GM12878 (cell line): Measurements from ENCODE around the gene PCDHB14. TPM values are rescaled to one million over a fixed set of nuclear protein-coding genes. Genes with fewer than 3 reads are reported as not detected.
"Not testable (repeated sequence)": the region's sequence is repeated elsewhere in the genome, so short reads cannot be mapped to it uniquely, and the experiment has no call there.

Experiments used
- ATAC-seq: fragments of 200-7000 bp; cut with Tn5 transposase; 3 replicates; pipeline ENCODE4 v1.9.1; 2020; ENCODE audit warnings: mild to moderate bottlenecking, moderate library complexity
- BruUV-seq: library from RNA; stranded (reverse); fragments of 400-500 nt; replicated peaks from 2 replicates; lab custom pipeline; 2021; lab: Mats Ljungman, UMichigan
- CTCF ChIA-PET: fragments of 300-600 bp; sonication (Branson Sonifier 250); formaldehyde crosslinking; extraction: SDS; loops from one replicate; lab custom pipeline; 2021; ENCODE audit warnings: inconsistent platforms; lab: Yijun Ruan, JAX
- POLR2A ChIA-PET: fragments of 350-600 bp; formaldehyde crosslinking; extraction: SDS; loops from one replicate; lab custom pipeline; 2021; ENCODE audit warnings: inconsistent platforms; lab: Charles Lee
- RAD21 ChIA-PET: fragments of 300-600 bp; sonication (Branson Sonifier 250); formaldehyde crosslinking; loops from one replicate; lab custom pipeline; 2023; ENCODE audit warnings: antibody characterized with exemption; ENCODE audit not compliant: unreplicated experiment; lab: Charles Lee
- SMC1A ChIA-PET: fragments of 300-600 bp; sonication (Branson Sonifier 250); formaldehyde crosslinking; loops from one replicate; lab custom pipeline; 2023; ENCODE audit not compliant: unreplicated experiment, uncharacterized antibody; lab: Charles Lee
- DNase-seq: peaks from one replicate; pipeline ENCODE4 v3.0.0-alpha.2; 2011; ENCODE audit warnings: low read depth, low spot score
- FAIRE-seq: peaks from 3 replicates; lab custom pipeline; 2011; peaks lifted over from hg19 to GRCh38; lab: Jason Lieb, UNC
- H2AFZ ChIP-seq: 2 replicates; pipeline ENCODE4 v1.6.0; 2011; ENCODE audit warnings: low read depth, low read length, control low read depth; ENCODE audit not compliant: control insufficient read depth
- H3K27ac ChIP-seq: 2 replicates; pipeline ENCODE4 v1.5.1; 2011; ENCODE audit warnings: control low read depth; ENCODE audit not compliant: control insufficient read depth, insufficient read depth
- H3K27me3 ChIP-seq, 2 experiments: replicated peaks in 1 of 2; 2 replicates each; pipeline versions ENCODE4 v1.6.0 to v1.6.1; 2011; ENCODE audit warnings: low read length in 1 of 2; ENCODE audit not compliant: control insufficient read depth in 2 of 2, insufficient read depth in 2 of 2
- H3K36me3 ChIP-seq, 2 experiments: 2 replicates each; pipeline ENCODE4 v1.5.1; 2011; ENCODE audit warnings: low read length in 1 of 2; ENCODE audit not compliant: control insufficient read depth in 2 of 2, insufficient read depth in 2 of 2
- H3K4me1 ChIP-seq: 2 replicates; pipeline ENCODE4 v1.6.1; 2011; ENCODE audit warnings: mild to moderate bottlenecking, low read length, moderate library complexity, mixed read lengths; ENCODE audit not compliant: control insufficient read depth, insufficient read depth
- H3K4me2 ChIP-seq: 2 replicates; pipeline ENCODE4 v1.6.0; 2011; ENCODE audit warnings: control low read depth; ENCODE audit not compliant: control insufficient read depth, insufficient read depth
- H3K4me3 ChIP-seq: fragments of 200-600 bp; sonication (generic); 2 replicates; pipeline ENCODE4 v1.5.1; 2016
- H3K79me2 ChIP-seq: 2 replicates; pipeline ENCODE4 v1.6.0; 2011; ENCODE audit warnings: low read length; ENCODE audit not compliant: control insufficient read depth, insufficient read depth
- H3K9ac ChIP-seq: 2 replicates; pipeline ENCODE4 v1.8.0; 2011; ENCODE audit warnings: low read length, control low read depth, mixed read lengths; ENCODE audit not compliant: control insufficient read depth, insufficient read depth
- H3K9me3 ChIP-seq: replicated peaks from 3 replicates; pipeline ENCODE4 v1.5.1; 2011; ENCODE audit warnings: mild to moderate bottlenecking, low read length; ENCODE audit not compliant: control insufficient read depth, insufficient read depth
- H4K20me1 ChIP-seq: 2 replicates; pipeline ENCODE4 v1.6.0; 2011; ENCODE audit not compliant: control insufficient read depth, insufficient read depth
- KDM1A ChIP-seq: fragments of 200-600 bp; sonication (generic); IDR thresholded peaks from 2 replicates; pipeline ENCODE4 v1.6.1; 2016; ENCODE audit warnings: borderline replicate concordance
- MLLT1 ChIP-seq: fragments of 450-650 bp; IDR thresholded peaks from 2 replicates; pipeline ENCODE4 v1.6.1; 2016; ENCODE audit warnings: mild to moderate bottlenecking
- STAT3 ChIP-seq: IDR thresholded peaks from 2 replicates; pipeline ENCODE4 v1.6.1; 2011; ENCODE audit warnings: low read depth, low read length, improper control_type of control experiment
- ZBTB33 ChIP-seq: fragments of 450-650 bp; IDR thresholded peaks from 2 replicates; pipeline ENCODE4 v1.6.1; 2017; ENCODE audit warnings: mild to moderate bottlenecking
- WGBS: methylation state at CpG from one replicate; pipeline ENCODE4 v1.1.6; 2016; ENCODE audit warnings: low lambda C conversion rate; ENCODE audit not compliant: insufficient replicate concordance, insufficient coverage; ENCODE audit errors: missing lambda C conversion rate; 5-methylcytosine and 5-hydroxymethylcytosine counted together
- in situ Hi-C: fragments of 300-500 bp; cut with MboI; formaldehyde crosslinking; loops from 9 replicates; pipeline ENCODE4 v1.14.3; 2018; ENCODE audit warnings: mixed read lengths
- intact Hi-C: fragments of 100-400 bp; cut with micrococcal nuclease; formaldehyde crosslinking; loops from one replicate; pipeline ENCODE4 v1.14.2; 2022; ENCODE audit not compliant: unreplicated experiment
- polyA plus RNA-seq, 11 experiments: library from polyadenylated mRNA; depleted of rRNA in 4 of 11; unstranded in 6 of 11; stranded (reverse) in 5 of 11; fragments of >200 nt; fragmentation: Nextera tagmentation in 4 of 11; fragmentation: Illumina TruSeq in 1 of 11; extraction: Ambion mirVana in 4 of 11; extraction: Trizol in 1 of 11; gene quantifications; 1 replicate in 1 of 11; 2 replicates in 10 of 11; pipeline versions ENCODE4 v1.2.1 to v1.2.3, GENCODE V29; 2011 to 2016; ENCODE audit warnings: inconsistent platforms in 2 of 11, missing spikeins in 2 of 11, low read depth in 1 of 11
- total RNA-seq, 4 experiments: library from RNA; depleted of rRNA in 3 of 4; stranded (reverse); fragments of >200 nt in 3 of 4; fragmentation: Illumina TruSeq in 1 of 4; extraction: Trizol in 1 of 4; gene quantifications; 2 replicates each; pipeline versions ENCODE4 v1.2.1 to v1.2.3, GENCODE V29; 2013 to 2021

PCDHB14 gene
- total and polyA plus RNA-seq, 10 of the 15 experiments (the other 5 are each of a cell fraction or from before 2014, with no cell fraction given), result not detected

GRCh38 chr5:141199359-141200235, 23.5 kb upstream of the PCDHB14 start, which contains the start of gene PCDHB11 (continued):
- TF ChIP-seq MLLT1 (no peak), ZBTB33 (no peak), STAT3 (no peak), KDM1A (no peak)

- POLR2A ChIA-PET, H3K36me3 ChIP-seq, H3K79me2 ChIP-seq, H3K4me2 ChIP-seq, BruUV-seq, ATAC-seq, intact Hi-C loops, H3K9me3 ChIP-seq, H3K4me3 ChIP-seq, FAIRE-seq, H3K27ac ChIP-seq, H3K27me3 ChIP-seq, CTCF ChIA-PET, DNase-seq, RAD21 ChIA-PET, H4K20me1 ChIP-seq, H2AFZ ChIP-seq, H3K9ac ChIP-seq, H3K4me1 ChIP-seq, SMC1A ChIA-PET: not testable (repeated sequence)
- WGBS, result 82% methylated on average over 26 of the region's 38 CpGs
- in situ Hi-C loops, result loop anchor here (25.0 kb wide), 1 partner anchor 361 kb away; no protein-coding TSS in a partner anchor
Measured at GRCh38 chr5:141201126-141201525, 22.0 kb upstream of the PCDHB14 start.

- H3K36me3 ChIP-seq, CTCF ChIA-PET, FAIRE-seq, H3K79me2 ChIP-seq, POLR2A ChIA-PET, BruUV-seq, H3K27me3 ChIP-seq, H3K4me2 ChIP-seq, H3K4me3 ChIP-seq, ATAC-seq, H3K9ac ChIP-seq, H3K9me3 ChIP-seq, H3K27ac ChIP-seq, H4K20me1 ChIP-seq, H2AFZ ChIP-seq, DNase-seq, H3K4me1 ChIP-seq, intact Hi-C loops, RAD21 ChIA-PET: not testable (repeated sequence)
- SMC1A ChIA-PET, result interaction anchor here (0.6 kb wide), 1 partner anchor 787 kb away, joined by 3 read pairs; no protein-coding TSS in a partner anchor
- in situ Hi-C loops, result loop anchor here (25.0 kb wide), 1 partner anchor 361 kb away; no protein-coding TSS in a partner anchor
- WGBS, result 71% methylated on average over 22 of the region's 35 CpGs
Measured at GRCh38 chr5:141201646-141202045, 21.5 kb upstream of the PCDHB14 start.
